Neural cell (in vitro differentiated cells): ENCODE measurements around the gene ITIH4. TPM values are rescaled to one million over a fixed set of nuclear protein-coding genes. Genes with fewer than 3 reads are reported as not detected.

Source experiments
- H2AFZ ChIP-seq: fragments of 200-600, 300-800 bp; sonication (generic), shearing (Covaris generic); 2 replicates; pipeline ENCODE4 v1.6.0; 2014; ENCODE audit warnings: low read depth, mild to moderate bottlenecking, antibody characterized with exemption, low read length, moderate library complexity
- H3F3A ChIP-seq: fragments of 200-600 bp; shearing (Covaris generic); 2 replicates; pipeline ENCODE4 v1.6.1; 2016; ENCODE audit warnings: mild to moderate bottlenecking, moderate library complexity, mixed read lengths, antibody characterized with exemption, low read length; ENCODE audit not compliant: insufficient read depth, poor library complexity, severe bottlenecking
- H3K27ac ChIP-seq: fragments of 200-600, 300-800 bp; sonication (generic), shearing (Covaris generic); 2 replicates; pipeline ENCODE4 v1.5.1; 2014; ENCODE audit warnings: mild to moderate bottlenecking, low read length, moderate library complexity
- H3K27me3 ChIP-seq: fragments of 300-800, 200-600 bp; sonication (generic), shearing (Covaris generic); 2 replicates; pipeline ENCODE4 v1.6.0; 2014; ENCODE audit warnings: mild to moderate bottlenecking, low read depth, low read length, moderate library complexity; ENCODE audit not compliant: insufficient read depth
- H3K36me3 ChIP-seq: fragments of 300-800, 200-600 bp; sonication (generic), shearing (Covaris generic); 2 replicates; pipeline ENCODE4 v1.5.1; 2014; ENCODE audit warnings: mild to moderate bottlenecking, antibody characterized with exemption, low read length, moderate library complexity; ENCODE audit not compliant: insufficient read depth
- H3K4me2 ChIP-seq: fragments of 300-800, 200-600 bp; sonication (generic), shearing (Covaris generic); 2 replicates; pipeline ENCODE4 v1.6.0; 2014; ENCODE audit warnings: mild to moderate bottlenecking, low read length
- H3K4me3 ChIP-seq: fragments of 300-800, 200-600 bp; sonication (generic), shearing (Covaris generic); 2 replicates; pipeline ENCODE4 v1.5.1; 2014; ENCODE audit warnings: mild to moderate bottlenecking, low read length, moderate library complexity
- H3K79me2 ChIP-seq: fragments of 200-600 bp; shearing (Covaris generic); replicated peaks from 2 replicates; pipeline ENCODE4 v1.6.0; 2014; ENCODE audit warnings: mild to moderate bottlenecking, low read length, moderate library complexity; ENCODE audit not compliant: insufficient read depth
- H3K9ac ChIP-seq: fragments of 300-800, 200-600 bp; sonication (generic), shearing (Covaris generic); 2 replicates; pipeline ENCODE4 v1.6.1; 2016; ENCODE audit warnings: mild to moderate bottlenecking, low read length, mixed read lengths
- H3K9me2 ChIP-seq: fragments of 200-600 bp; shearing (Covaris generic); 2 replicates; pipeline ENCODE4 v1.6.1; 2016; ENCODE audit warnings: mild to moderate bottlenecking, low read length, mixed read lengths; ENCODE audit not compliant: insufficient read depth
- H3K9me3 ChIP-seq: fragments of 200-600, 300-800 bp; sonication (generic), shearing (Covaris generic); 2 replicates; pipeline ENCODE4 v1.6.1; 2016; ENCODE audit warnings: mild to moderate bottlenecking, mixed run types, low read length, moderate library complexity, mixed read lengths
- H4K20me1 ChIP-seq: fragments of 200-600 bp; shearing (Covaris generic); 2 replicates; pipeline ENCODE4 v1.6.1; 2016; ENCODE audit warnings: mild to moderate bottlenecking, mixed run types; ENCODE audit not compliant: insufficient read depth
- EP300 ChIP-seq: fragments of 450-650 bp; conservative IDR thresholded peaks from 2 replicates; pipeline ENCODE4 v1.6.1; 2014; ENCODE audit warnings: antibody characterized with exemption, mild to moderate bottlenecking, moderate library complexity; ENCODE audit not compliant: poor library complexity, severe bottlenecking
- EZH2 ChIP-seq: fragments of 200-600, 300-800 bp; shearing (Covaris generic), sonication (generic); IDR thresholded peaks from 2 replicates; pipeline ENCODE4 v1.6.1; 2014; ENCODE audit warnings: antibody characterized with exemption, low read length, borderline replicate concordance, mild to moderate bottlenecking; ENCODE audit not compliant: insufficient read depth, poor library complexity, severe bottlenecking
- MXI1 ChIP-seq: fragments of 450-650 bp; conservative IDR thresholded peaks from 2 replicates; pipeline ENCODE4 v1.6.1; 2014; ENCODE audit warnings: antibody characterized with exemption, mild to moderate bottlenecking; ENCODE audit not compliant: poor library complexity, severe bottlenecking
- POLR2AphosphoS5 ChIP-seq: IDR thresholded peaks from 2 replicates; pipeline ENCODE4 v1.6.1; 2012
- RAD21 ChIP-seq: fragments of 450-650 bp; conservative IDR thresholded peaks from 2 replicates; pipeline ENCODE4 v1.6.1; 2014; ENCODE audit warnings: antibody characterized with exemption, mild to moderate bottlenecking, moderate library complexity
- REST ChIP-seq: IDR thresholded peaks from 2 replicates; pipeline ENCODE4 v1.6.1; 2012; ENCODE audit warnings: borderline replicate concordance
- SMC3 ChIP-seq: fragments of 450-650 bp; conservative IDR thresholded peaks from 2 replicates; pipeline ENCODE4 v1.6.1; 2014; ENCODE audit warnings: antibody characterized with exemption, mild to moderate bottlenecking, moderate library complexity; ENCODE audit not compliant: poor library complexity
- TAF1 ChIP-seq: IDR thresholded peaks from 2 replicates; pipeline ENCODE4 v1.6.1; 2012; ENCODE audit warnings: low read depth
- polyA minus RNA-seq: library from RNA; depleted of rRNA, polyadenylated mRNA; stranded (reverse); fragments of >200 nt; gene quantifications from 2 replicates; pipeline ENCODE4 v1.2.3, GENCODE V29; 2014
- polyA plus RNA-seq: library from polyadenylated mRNA; depleted of rRNA; stranded (reverse); fragments of >200 nt; gene quantifications from 2 replicates; pipeline ENCODE4 v1.2.3, GENCODE V29; 2014
- TF ChIP-seq, protein P1 (sequence below): fragments of 450-650 bp; IDR thresholded peaks from 2 replicates; pipeline ENCODE4 v1.5.1; 2014; ENCODE audit warnings: antibody characterized with exemption, mild to moderate bottlenecking, moderate library complexity; ENCODE audit not compliant: poor library complexity, severe bottlenecking

Gene ITIH4
- 16.3 and 29.5 TPM in 2 replicates for polyA plus RNA-seq
- 18.9 and 20.7 TPM in 2 replicates for polyA minus RNA-seq

- no peaks in the 10 kb centered on the region for H3K9me3 ChIP-seq
- no peak within 1 kb of the TSS for H3K4me3 ChIP-seq
- H3K27ac ChIP-seq = no peak within 1 kb of the TSS
- no peak for TF ChIP-seq MXI1
- TF ChIP-seq, protein P1, sequence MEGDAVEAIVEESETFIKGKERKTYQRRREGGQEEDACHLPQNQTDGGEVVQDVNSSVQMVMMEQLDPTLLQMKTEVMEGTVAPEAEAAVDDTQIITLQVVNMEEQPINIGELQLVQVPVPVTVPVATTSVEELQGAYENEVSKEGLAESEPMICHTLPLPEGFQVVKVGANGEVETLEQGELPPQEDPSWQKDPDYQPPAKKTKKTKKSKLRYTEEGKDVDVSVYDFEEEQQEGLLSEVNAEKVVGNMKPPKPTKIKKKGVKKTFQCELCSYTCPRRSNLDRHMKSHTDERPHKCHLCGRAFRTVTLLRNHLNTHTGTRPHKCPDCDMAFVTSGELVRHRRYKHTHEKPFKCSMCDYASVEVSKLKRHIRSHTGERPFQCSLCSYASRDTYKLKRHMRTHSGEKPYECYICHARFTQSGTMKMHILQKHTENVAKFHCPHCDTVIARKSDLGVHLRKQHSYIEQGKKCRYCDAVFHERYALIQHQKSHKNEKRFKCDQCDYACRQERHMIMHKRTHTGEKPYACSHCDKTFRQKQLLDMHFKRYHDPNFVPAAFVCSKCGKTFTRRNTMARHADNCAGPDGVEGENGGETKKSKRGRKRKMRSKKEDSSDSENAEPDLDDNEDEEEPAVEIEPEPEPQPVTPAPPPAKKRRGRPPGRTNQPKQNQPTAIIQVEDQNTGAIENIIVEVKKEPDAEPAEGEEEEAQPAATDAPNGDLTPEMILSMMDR = no peak
- no peak for TF ChIP-seq SMC3
- TF ChIP-seq REST = no peak
- no peak for TF ChIP-seq EP300
- no peak for TF ChIP-seq EZH2
- no peak for TF ChIP-seq POLR2AphosphoS5
- no peak for TF ChIP-seq TAF1
- no peak for TF ChIP-seq RAD21
- H4K20me1 ChIP-seq = no peaks in the 10 kb centered on the region
- no peaks in the 10 kb centered on the region for H3K79me2 ChIP-seq
- H3K9ac ChIP-seq = no peak within 1 kb of the TSS
- H2AFZ ChIP-seq = no peak within 1 kb of the TSS
- peaks cover 5% of the 10 kb centered on the region for H3K36me3 ChIP-seq
- H3F3A ChIP-seq = no peaks in the 10 kb centered on the region
- H3K9me2 ChIP-seq = no peaks in the 10 kb centered on the region
- H3K27me3 ChIP-seq = no peaks in the 10 kb centered on the region
- no peak within 1 kb of the TSS for H3K4me2 ChIP-seq
Measured at GRCh38 chr3:52830535-52831258, at the start of gene ITIH4. Gene ITIH4, minus strand, starts transcription at chr3:52830672. Its CDS starts 30 bp downstream, at chr3:52830642.

GRCh38 chr3:52880047-52880446 is 49.6 kb upstream of the ITIH4 start:
- no peaks in the 10 kb centered on the region for H3K79me2 ChIP-seq
- TF ChIP-seq SMC3 (no peak), TAF1 (no peak), RAD21 (no peak), EP300 (no peak), MXI1 (no peak), REST (no peak), EZH2 (no peak), POLR2AphosphoS5 (no peak)
- TF ChIP-seq, protein P1 = no peak
- no peak overlapping the region for H3K9ac ChIP-seq
- no peak overlapping the region for H3K4me2 ChIP-seq
- no peak overlapping the region for H3K4me3 ChIP-seq
- no peak overlapping the region for H3K27ac ChIP-seq
- no peak overlapping the region for H2AFZ ChIP-seq
- H3K36me3 ChIP-seq = peaks cover 3% of the 10 kb centered on the region
- no peaks in the 10 kb centered on the region for H3K9me3 ChIP-seq
- no peaks in the 10 kb centered on the region for H3K9me2 ChIP-seq
- H4K20me1 ChIP-seq = no peaks in the 10 kb centered on the region
- no peaks in the 10 kb centered on the region for H3F3A ChIP-seq
- H3K27me3 ChIP-seq = no peaks in the 10 kb centered on the region
